ENCODE results near the gene PIK3R3.

DNA sequence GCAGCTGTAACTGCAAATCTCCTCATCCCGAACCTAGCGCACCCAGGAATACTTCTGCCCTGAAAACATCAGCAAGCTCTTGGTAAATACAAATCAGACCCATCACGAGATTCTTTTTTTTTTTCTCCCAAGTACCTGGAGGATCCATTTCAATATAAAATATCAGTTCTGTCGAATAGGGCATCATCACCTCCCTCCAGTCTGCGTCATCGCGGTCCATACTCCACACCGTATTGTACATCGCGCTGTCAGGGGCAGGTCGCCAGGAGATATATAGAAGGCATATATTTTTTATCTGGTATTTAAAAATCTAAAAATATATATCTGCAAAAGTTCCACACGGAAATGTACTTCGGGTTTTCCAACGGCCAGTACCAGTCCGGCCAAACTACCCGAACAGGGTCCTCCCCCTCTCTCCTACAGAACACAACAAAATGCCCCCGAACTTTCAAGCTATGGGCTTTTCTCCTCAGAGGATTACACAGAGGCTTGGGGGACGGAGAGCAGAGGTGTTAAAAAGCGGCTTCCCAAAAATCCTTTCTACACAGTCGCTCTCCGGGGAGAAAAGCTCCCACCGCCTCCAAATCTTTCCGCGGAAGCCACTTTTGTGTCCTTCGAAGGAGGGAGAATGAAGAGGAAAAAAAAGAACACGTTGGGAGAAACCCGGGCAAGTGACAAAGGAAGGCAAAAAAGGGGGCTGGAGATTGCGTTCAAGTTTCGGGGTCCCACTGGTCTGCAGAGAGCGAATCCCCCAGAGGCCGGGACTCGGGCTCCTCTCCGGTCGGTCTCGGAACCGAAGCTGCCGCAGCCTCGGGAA lies 509 bp downstream of the PIK3R3 start:
- TF ChIP-seq POLR2A (IDR thresholded peaks at IDR 0.05) = peak in 1 of 2 donors; percentile 4
- TF ChIP-seq, protein P1, sequence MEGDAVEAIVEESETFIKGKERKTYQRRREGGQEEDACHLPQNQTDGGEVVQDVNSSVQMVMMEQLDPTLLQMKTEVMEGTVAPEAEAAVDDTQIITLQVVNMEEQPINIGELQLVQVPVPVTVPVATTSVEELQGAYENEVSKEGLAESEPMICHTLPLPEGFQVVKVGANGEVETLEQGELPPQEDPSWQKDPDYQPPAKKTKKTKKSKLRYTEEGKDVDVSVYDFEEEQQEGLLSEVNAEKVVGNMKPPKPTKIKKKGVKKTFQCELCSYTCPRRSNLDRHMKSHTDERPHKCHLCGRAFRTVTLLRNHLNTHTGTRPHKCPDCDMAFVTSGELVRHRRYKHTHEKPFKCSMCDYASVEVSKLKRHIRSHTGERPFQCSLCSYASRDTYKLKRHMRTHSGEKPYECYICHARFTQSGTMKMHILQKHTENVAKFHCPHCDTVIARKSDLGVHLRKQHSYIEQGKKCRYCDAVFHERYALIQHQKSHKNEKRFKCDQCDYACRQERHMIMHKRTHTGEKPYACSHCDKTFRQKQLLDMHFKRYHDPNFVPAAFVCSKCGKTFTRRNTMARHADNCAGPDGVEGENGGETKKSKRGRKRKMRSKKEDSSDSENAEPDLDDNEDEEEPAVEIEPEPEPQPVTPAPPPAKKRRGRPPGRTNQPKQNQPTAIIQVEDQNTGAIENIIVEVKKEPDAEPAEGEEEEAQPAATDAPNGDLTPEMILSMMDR (IDR thresholded peaks at IDR 0.05) = no peak

Data from thyroid gland (tissue), 4 donors.